Endothelial cell of umbilical vein (primary cell): ENCODE data around the gene RASGRF2. TPM values are rescaled to one million over a fixed set of nuclear protein-coding genes. Genes with fewer than 3 reads are reported as not detected.
A peak's percentile ranks its signal among the peaks of the same experiment; 100 is the strongest.

Experiments used
- BruUV-seq: library from RNA; stranded (reverse); fragments of 400-500 nt; replicated peaks from 2 replicates; lab custom pipeline; 2021; lab: Mats Ljungman, UMichigan
- CTCF ChIA-PET: fragments of 300-600, 350-600 bp; sonication (Branson Sonifier 250); formaldehyde crosslinking; loops from one replicate; lab custom pipeline; 2021; ENCODE audit warnings: antibody characterized with exemption, inconsistent platforms; lab: Charles Lee
- POLR2A ChIA-PET: fragments of 300-600, 350-600 bp; sonication (Branson Sonifier 250); formaldehyde crosslinking; loops from one replicate; lab custom pipeline; 2021; ENCODE audit warnings: antibody characterized with exemption, inconsistent platforms; lab: Charles Lee
- DNase-seq: peaks from one replicate; pipeline ENCODE4 v3.0.0-alpha.2; 2011; ENCODE audit warnings: low read depth, low spot score
- FAIRE-seq: peaks from 2 replicates; lab custom pipeline; 2011; peaks lifted over from hg19 to GRCh38; lab: Jason Lieb, UNC
- H2AFZ ChIP-seq: 2 replicates; pipeline ENCODE4 v1.6.0; 2012; ENCODE audit warnings: low read depth, low read length, control low read depth, inconsistent platforms
- H3K27ac ChIP-seq: 2 replicates; pipeline ENCODE4 v1.5.1; 2011; ENCODE audit warnings: low read depth, mild to moderate bottlenecking, control low read depth, low read length, moderate library complexity; ENCODE audit not compliant: insufficient read depth
- H3K27me3 ChIP-seq, 2 experiments: 2 replicates each; pipeline versions ENCODE4 v1.6.0 to v1.6.1; 2011; ENCODE audit warnings: low read length in 2 of 2, mixed read lengths in 1 of 2; ENCODE audit not compliant: control insufficient read depth in 2 of 2, insufficient read depth in 2 of 2
- H3K36me3 ChIP-seq, 2 experiments: 2 replicates in 1 of 2; 3 replicates in 1 of 2; pipeline ENCODE4 v1.5.1; 2011; ENCODE audit warnings: low read length in 2 of 2, mild to moderate bottlenecking in 1 of 2, moderate library complexity in 1 of 2; ENCODE audit not compliant: control insufficient read depth in 2 of 2, insufficient read depth in 2 of 2; ENCODE audit errors: extremely low read depth in 1 of 2
- H3K4me1 ChIP-seq: 3 replicates; pipeline ENCODE4 v1.5.1; 2011; ENCODE audit warnings: mild to moderate bottlenecking, low read length; ENCODE audit not compliant: control insufficient read depth, insufficient read depth; ENCODE audit errors: extremely low read depth
- H3K4me2 ChIP-seq: 2 replicates; pipeline ENCODE4 v1.6.1; 2011; ENCODE audit warnings: low read length, control low read depth, mixed read lengths; ENCODE audit not compliant: insufficient read depth
- H3K4me3 ChIP-seq, 3 experiments: fragments of 200-600 bp in 1 of 3; sonication (generic), shearing (Covaris generic) in 1 of 3; replicated peaks in 1 of 3; 2 replicates each; pipeline ENCODE4 v1.5.1; 2011 to 2016; ENCODE audit warnings: control low read depth in 3 of 3, low read length in 3 of 3, mild to moderate bottlenecking in 2 of 3, inconsistent platforms in 1 of 3, low read depth in 1 of 3, moderate library complexity in 1 of 3; ENCODE audit not compliant: insufficient read depth in 1 of 3
- H3K79me2 ChIP-seq: 2 replicates; pipeline ENCODE4 v1.6.0; 2012; ENCODE audit warnings: low read length, inconsistent platforms; ENCODE audit not compliant: control insufficient read depth, insufficient read depth
- H3K9ac ChIP-seq: replicated peaks from 2 replicates; pipeline ENCODE3; 2011; ENCODE audit warnings: low read length, control low read depth; ENCODE audit not compliant: insufficient read depth; ENCODE audit errors: extremely low read depth
- H3K9me1 ChIP-seq: replicated peaks from 3 replicates; pipeline ENCODE4 v1.6.0; 2011; ENCODE audit warnings: mild to moderate bottlenecking, low read length; ENCODE audit not compliant: control insufficient read depth, insufficient read depth; ENCODE audit errors: extremely low read depth
- H3K9me3 ChIP-seq: replicated peaks from 2 replicates; pipeline ENCODE4 v1.5.1; 2012; ENCODE audit warnings: low read length, inconsistent platforms; ENCODE audit not compliant: control insufficient read depth, insufficient read depth
- H4K20me1 ChIP-seq: replicated peaks from 2 replicates; pipeline ENCODE3; 2011; ENCODE audit warnings: mild to moderate bottlenecking, low read length; ENCODE audit not compliant: control insufficient read depth, insufficient read depth; ENCODE audit errors: extremely low read depth
- EZH2 ChIP-seq: IDR thresholded peaks from 2 replicates; pipeline ENCODE4 v1.6.1; 2012; ENCODE audit warnings: borderline replicate concordance, low read depth, mild to moderate bottlenecking, moderate library complexity, low read length, inconsistent platforms; ENCODE audit not compliant: severe bottlenecking
- GATA2 ChIP-seq: IDR thresholded peaks from 2 replicates; pipeline ENCODE4 v1.7.0; 2011; ENCODE audit warnings: low read depth, mild to moderate bottlenecking, moderate library complexity, mixed read lengths, low read length; ENCODE audit not compliant: insufficient read length, insufficient read depth
- JUN ChIP-seq: IDR thresholded peaks from 2 replicates; pipeline ENCODE4 v1.6.1; 2011; ENCODE audit warnings: borderline replicate concordance, low read depth; ENCODE audit not compliant: insufficient read length, insufficient read depth
- dilution Hi-C: fragments of 300-500 bp; cut with MboI; formaldehyde crosslinking; loops from one replicate; pipeline ENCODE4 v1.15.0; 2019; ENCODE audit warnings: low sequenced_read_pairs; ENCODE audit not compliant: extremely low pct_ligation_motif_present
- intact Hi-C: fragments of 100-400 bp; cut with micrococcal nuclease; formaldehyde crosslinking; loops from one replicate; pipeline ENCODE4 v1.10.0; 2022
- polyA plus RNA-seq, 4 experiments: library from polyadenylated mRNA; depleted of rRNA in 3 of 4; stranded (reverse) in 3 of 4; unstranded in 1 of 4; fragments of >200 nt; gene quantifications; 2 replicates each; pipeline versions ENCODE4 v1.2.1 to v1.2.3, GENCODE V29; 2011 to 2012; ENCODE audit warnings: missing spikeins in 1 of 4
- total RNA-seq: library from RNA; stranded (reverse); gene quantifications from 2 replicates; pipeline ENCODE4 v1.2.3, GENCODE V29; 2021
- TF ChIP-seq, protein P1 (sequence below), 2 donors: IDR thresholded peaks; 1 replicate in 1 of 2; 2 replicates in 1 of 2; pipeline ENCODE4 v1.5.1; 2011; ENCODE audit warnings: low read length in 2 of 2, mild to moderate bottlenecking in 2 of 2, moderate library complexity in 2 of 2, control low read depth in 1 of 2, inconsistent platforms in 1 of 2, low read depth in 1 of 2; ENCODE audit not compliant: insufficient read depth in 1 of 2; ENCODE audit errors: extremely low read depth in 1 of 2

RASGRF2 gene
- total and polyA plus RNA-seq, 2 donors (not counting 3 experiments of a cell fraction or from before 2014, with no cell fraction given): 0.41 to 4.0 TPM

DNA sequence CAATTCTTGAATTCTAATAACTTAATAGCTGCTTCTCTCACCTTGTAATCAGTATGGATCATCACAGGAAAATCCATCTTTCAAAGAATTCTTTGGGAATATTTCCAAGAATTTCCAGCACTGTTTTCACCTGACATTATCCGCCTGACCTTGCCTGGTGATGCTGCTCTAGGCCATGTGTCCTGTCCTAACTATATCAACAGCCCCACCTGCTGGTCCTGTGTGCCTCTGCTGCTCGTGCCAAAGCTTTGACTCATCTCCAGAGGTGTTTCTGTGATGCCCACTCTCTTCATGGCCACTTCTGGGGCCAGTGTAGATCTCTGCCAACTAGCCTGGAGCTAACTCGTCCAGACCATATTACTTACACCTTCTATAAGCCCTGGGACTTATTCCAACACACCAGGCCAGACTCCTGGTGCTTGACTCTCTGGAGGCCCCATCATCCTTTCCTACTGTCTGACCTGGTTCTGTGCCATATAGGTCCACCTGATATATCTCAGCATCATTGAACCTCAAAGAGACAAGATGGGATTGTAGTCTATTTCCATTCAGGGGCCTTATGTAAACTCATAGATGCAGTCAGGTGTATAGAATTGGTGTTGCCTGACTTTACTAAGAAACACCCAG is 205.4 kb downstream of the RASGRF2 start:
- H2AFZ ChIP-seq: no peak overlapping the region
- dilution Hi-C loops (no loop called here), intact Hi-C loops (loop anchor here (1.0 to 2.0 kb wide), 3 partner anchors 207 to 479 kb away; no protein-coding TSS in a partner anchor)
- no peak overlapping the region for H3K9ac ChIP-seq
- no peak overlapping the region for H3K4me2 ChIP-seq
- H3K27me3 ChIP-seq: no peaks in the 10 kb centered on the region
- ChIA-PET CTCF (interaction anchor here (0.7 to 3.6 kb wide), 10 partner anchors 10 to 999 kb away, joined by 3 to 46 read pairs (median 4); no protein-coding TSS in a partner anchor), POLR2A (no interaction called here)
- H3K36me3 ChIP-seq: no peaks in the 10 kb centered on the region
- H3K4me1 ChIP-seq: no peaks in the 10 kb centered on the region
- BruUV-seq: no TSS peak
- peak; percentile 71 for FAIRE-seq
- H3K27ac ChIP-seq: no peak overlapping the region
- no peaks in the 10 kb centered on the region for H4K20me1 ChIP-seq
- TF ChIP-seq JUN (peak; percentile 8), EZH2 (no peak)
- TF ChIP-seq, protein P1, sequence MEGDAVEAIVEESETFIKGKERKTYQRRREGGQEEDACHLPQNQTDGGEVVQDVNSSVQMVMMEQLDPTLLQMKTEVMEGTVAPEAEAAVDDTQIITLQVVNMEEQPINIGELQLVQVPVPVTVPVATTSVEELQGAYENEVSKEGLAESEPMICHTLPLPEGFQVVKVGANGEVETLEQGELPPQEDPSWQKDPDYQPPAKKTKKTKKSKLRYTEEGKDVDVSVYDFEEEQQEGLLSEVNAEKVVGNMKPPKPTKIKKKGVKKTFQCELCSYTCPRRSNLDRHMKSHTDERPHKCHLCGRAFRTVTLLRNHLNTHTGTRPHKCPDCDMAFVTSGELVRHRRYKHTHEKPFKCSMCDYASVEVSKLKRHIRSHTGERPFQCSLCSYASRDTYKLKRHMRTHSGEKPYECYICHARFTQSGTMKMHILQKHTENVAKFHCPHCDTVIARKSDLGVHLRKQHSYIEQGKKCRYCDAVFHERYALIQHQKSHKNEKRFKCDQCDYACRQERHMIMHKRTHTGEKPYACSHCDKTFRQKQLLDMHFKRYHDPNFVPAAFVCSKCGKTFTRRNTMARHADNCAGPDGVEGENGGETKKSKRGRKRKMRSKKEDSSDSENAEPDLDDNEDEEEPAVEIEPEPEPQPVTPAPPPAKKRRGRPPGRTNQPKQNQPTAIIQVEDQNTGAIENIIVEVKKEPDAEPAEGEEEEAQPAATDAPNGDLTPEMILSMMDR (IDR thresholded peaks at IDR 0.05; ENCODE audit: extremely low read depth in 1 of 2, insufficient read depth in 1 of 2, low read depth in 1 of 2, low read length in 2 of 2): peak; percentile 68 to 78
- no peak overlapping the region for H3K4me3 ChIP-seq
- H3K9me1 ChIP-seq: no peaks in the 10 kb centered on the region
- H3K9me3 ChIP-seq: no peaks in the 10 kb centered on the region
- DNase-seq: peak; percentile 51
- no peaks in the 10 kb centered on the region for H3K79me2 ChIP-seq

- Histone ChIP-seq H3K4me1 (no peaks in the 10 kb centered on the region), H3K36me3 (no peaks in the 10 kb centered on the region), H3K4me2 (no peak overlapping the region), H3K4me3 (no peak overlapping the region), H4K20me1 (no peaks in the 10 kb centered on the region), H3K9ac (no peak overlapping the region), H3K27me3 (no peaks in the 10 kb centered on the region), H3K79me2 (no peaks in the 10 kb centered on the region), H3K9me3 (no peaks in the 10 kb centered on the region), H3K9me1 (no peaks in the 10 kb centered on the region), H3K27ac (no peak overlapping the region), H2AFZ (no peak overlapping the region)
- FAIRE-seq (no peak), DNase-seq (no peak)
- ChIA-PET POLR2A (no interaction called here), CTCF (interaction anchor here (0.8 to 3.6 kb wide), 9 partner anchors 9 to 1808 kb away, joined by 3 to 46 read pairs (median 3); no protein-coding TSS in a partner anchor)
- dilution Hi-C loops: no loop called here
- intact Hi-C loops: no loop called here
- no TSS peak for BruUV-seq
- TF ChIP-seq EZH2 (no peak), GATA2 (no peak)
These were observed 206.3 kb downstream of the RASGRF2 start for GRCh38 chr5:81166430-81166829.
